Large intestine (tissue), 3 donors: ENCODE data around the gene CEP164. TPM values are rescaled to one million over a fixed set of nuclear protein-coding genes. Genes with fewer than 3 reads are reported as not detected.
A peak's percentile ranks its signal among the peaks of the same experiment; 100 is the strongest.

Experiments used
- DNase-seq, 2 donors: peaks; one replicate each; pipeline versions ENCODE4 v3.0.0 to v3.0.0-alpha.2; 2013
- H3K27ac ChIP-seq: one replicate; pipeline ENCODE4 v1.5.1; 2013; ENCODE audit warnings: low read length
- H3K27me3 ChIP-seq: 2 replicates; pipeline ENCODE4 v1.6.1; 2013; ENCODE audit warnings: low read length; ENCODE audit not compliant: control insufficient read depth, insufficient read depth
- H3K36me3 ChIP-seq: 2 replicates; pipeline ENCODE4 v1.6.1; 2013; ENCODE audit warnings: low read length; ENCODE audit not compliant: control insufficient read depth, insufficient read depth
- H3K4me1 ChIP-seq: one replicate; pipeline ENCODE4 v1.6.1; 2013; ENCODE audit warnings: low read length; ENCODE audit not compliant: control insufficient read depth, insufficient read depth
- H3K4me3 ChIP-seq: one replicate; pipeline ENCODE4 v1.5.1; 2013; ENCODE audit warnings: low read length
- H3K9me3 ChIP-seq: one replicate; pipeline ENCODE4 v1.6.1; 2013; ENCODE audit warnings: mild to moderate bottlenecking, low read depth, low read length, moderate library complexity; ENCODE audit not compliant: control insufficient read depth
- WGBS: methylation state at CpG from one replicate; pipeline ENCODE4 v1.1.5; 2013; ENCODE audit warnings: low lambda C conversion rate; ENCODE audit not compliant: insufficient coverage; 5-methylcytosine and 5-hydroxymethylcytosine counted together
- polyA plus RNA-seq: library from polyadenylated mRNA; unstranded; fragments of 120-200 nt; gene quantifications from one replicate; pipeline ENCODE4 v1.2.1, GENCODE V29; 2013

The CEP164 gene
- polyA plus RNA-seq, 1 donor, result 31.0 TPM

GRCh38 chr11:117437791-117438130 lies 110.1 kb downstream of the CEP164 start:
- no peak for DNase-seq
- H3K4me3 ChIP-seq, result no peak overlapping the region
- no CpG with 5 or more reads among the region's 14 CpGs for WGBS

DNA sequence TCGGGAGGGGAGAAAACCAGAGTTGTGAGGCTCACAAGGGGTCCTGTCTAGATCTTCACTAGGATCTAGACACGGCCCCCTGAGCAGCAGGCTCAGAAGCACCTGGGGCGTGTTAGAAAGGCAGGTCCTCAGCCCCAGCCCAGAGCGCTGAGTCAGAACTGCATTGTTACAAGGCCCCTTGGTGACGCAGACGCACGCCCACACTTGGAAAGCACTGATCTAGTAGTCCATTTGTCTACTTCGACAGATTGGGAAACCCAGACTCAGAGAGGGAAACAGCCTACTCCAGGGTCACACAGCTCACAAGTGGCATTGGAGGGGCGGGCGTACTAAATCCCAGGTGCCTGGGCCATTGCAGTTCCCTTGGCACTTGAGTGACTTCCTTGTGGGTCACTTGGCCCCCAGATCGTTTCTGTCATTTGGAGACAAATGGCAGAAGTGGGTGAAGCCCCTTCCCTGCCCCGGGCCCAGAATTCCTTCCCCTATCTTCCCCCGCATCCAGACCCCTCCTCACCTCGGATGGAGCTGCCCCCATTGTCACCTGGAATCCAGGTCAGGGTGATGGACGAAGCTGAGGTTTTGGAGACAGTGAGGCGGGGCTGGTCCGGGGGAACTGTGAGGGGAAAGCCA lies 110.8 kb downstream of the CEP164 start:
- no CpG with 5 or more reads among the region's 17 CpGs for WGBS
- no peaks in the 10 kb centered on the region for H3K27me3 ChIP-seq
- no peaks in the 10 kb centered on the region for H3K9me3 ChIP-seq
- DNase-seq, result no peak
- peaks cover 2% of the 10 kb centered on the region for H3K36me3 ChIP-seq
- no peaks in the 10 kb centered on the region for H3K4me1 ChIP-seq
- H3K27ac ChIP-seq, result no peak overlapping the region
- H3K4me3 ChIP-seq, result no peak overlapping the region

More at GRCh38 chr11:117437791-117438130, 110.1 kb downstream of the CEP164 start:
- Histone ChIP-seq H3K4me1 (no peaks in the 10 kb centered on the region), H3K9me3 (no peaks in the 10 kb centered on the region), H3K27me3 (no peaks in the 10 kb centered on the region), H3K27ac (no peak overlapping the region), H3K36me3 (peaks cover 2% of the 10 kb centered on the region)

- Histone ChIP-seq H3K4me3 (no peak overlapping the region), H3K4me1 (no peaks in the 10 kb centered on the region), H3K9me3 (no peaks in the 10 kb centered on the region), H3K27ac (no peak overlapping the region), H3K36me3 (peaks cover 2% of the 10 kb centered on the region), H3K27me3 (no peaks in the 10 kb centered on the region)
- WGBS, result no CpG with 5 or more reads among the region's 13 CpGs
- no peak for DNase-seq
These were observed 111.6 kb downstream of the CEP164 start for GRCh38 chr11:117439256-117439655.

- WGBS, result no CpG with 5 or more reads among the region's 8 CpGs
- H3K4me3 ChIP-seq, result no peak overlapping the region
- H3K36me3 ChIP-seq, result peaks cover 2% of the 10 kb centered on the region
- H3K9me3 ChIP-seq, result no peaks in the 10 kb centered on the region
- H3K4me1 ChIP-seq, result no peaks in the 10 kb centered on the region
- no peaks in the 10 kb centered on the region for H3K27me3 ChIP-seq
- H3K27ac ChIP-seq, result no peak overlapping the region
- DNase-seq, result no peak
These were observed 112.6 kb downstream of the CEP164 start for GRCh38 chr11:117440258-117440657.

- no peak overlapping the region for H3K27ac ChIP-seq
- H3K9me3 ChIP-seq, result no peaks in the 10 kb centered on the region
- H3K27me3 ChIP-seq, result no peaks in the 10 kb centered on the region
- H3K4me3 ChIP-seq, result no peak overlapping the region
- WGBS, result no CpG with 5 or more reads among the region's 14 CpGs
- no peaks in the 10 kb centered on the region for H3K4me1 ChIP-seq
- no peak for DNase-seq
- no peaks in the 10 kb centered on the region for H3K36me3 ChIP-seq
These were observed 113.7 kb downstream of the CEP164 start for GRCh38 chr11:117441146-117441975.

GRCh38 chr11:117442049-117442868 lies 114.6 kb downstream of the CEP164 start:
- Histone ChIP-seq H3K4me1 (no peaks in the 10 kb centered on the region), H3K4me3 (no peak overlapping the region), H3K27ac (no peak overlapping the region), H3K9me3 (no peaks in the 10 kb centered on the region), H3K36me3 (no peaks in the 10 kb centered on the region), H3K27me3 (no peaks in the 10 kb centered on the region)
- no peak for DNase-seq
- WGBS, result no CpG with 5 or more reads among the region's 16 CpGs

DNA sequence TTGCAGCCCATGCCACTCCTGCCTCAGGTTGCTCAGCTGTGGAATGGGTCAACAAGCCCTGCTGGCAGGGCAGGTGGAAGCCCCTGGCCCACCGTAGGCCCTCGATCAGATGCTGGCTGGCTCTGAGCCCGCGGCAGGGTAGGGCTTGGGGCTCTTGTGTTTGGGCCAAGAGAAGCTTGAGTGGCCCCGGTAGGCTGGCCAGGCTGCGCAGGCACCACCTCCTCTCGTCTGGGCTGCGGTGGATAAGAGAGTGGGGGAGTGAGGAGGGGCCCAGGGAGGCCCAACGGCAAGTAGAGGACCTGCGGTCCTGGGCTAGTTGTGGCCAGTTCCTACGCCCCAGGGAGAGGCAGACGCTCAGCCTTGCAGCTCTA lies 115.2 kb downstream of the CEP164 start:
- WGBS, result no CpG with 5 or more reads among the region's 12 CpGs
- Histone ChIP-seq H3K27ac (no peak overlapping the region), H3K36me3 (no peaks in the 10 kb centered on the region), H3K27me3 (no peaks in the 10 kb centered on the region), H3K9me3 (no peaks in the 10 kb centered on the region), H3K4me1 (no peaks in the 10 kb centered on the region), H3K4me3 (no peak overlapping the region)
- no peak for DNase-seq

DNA sequence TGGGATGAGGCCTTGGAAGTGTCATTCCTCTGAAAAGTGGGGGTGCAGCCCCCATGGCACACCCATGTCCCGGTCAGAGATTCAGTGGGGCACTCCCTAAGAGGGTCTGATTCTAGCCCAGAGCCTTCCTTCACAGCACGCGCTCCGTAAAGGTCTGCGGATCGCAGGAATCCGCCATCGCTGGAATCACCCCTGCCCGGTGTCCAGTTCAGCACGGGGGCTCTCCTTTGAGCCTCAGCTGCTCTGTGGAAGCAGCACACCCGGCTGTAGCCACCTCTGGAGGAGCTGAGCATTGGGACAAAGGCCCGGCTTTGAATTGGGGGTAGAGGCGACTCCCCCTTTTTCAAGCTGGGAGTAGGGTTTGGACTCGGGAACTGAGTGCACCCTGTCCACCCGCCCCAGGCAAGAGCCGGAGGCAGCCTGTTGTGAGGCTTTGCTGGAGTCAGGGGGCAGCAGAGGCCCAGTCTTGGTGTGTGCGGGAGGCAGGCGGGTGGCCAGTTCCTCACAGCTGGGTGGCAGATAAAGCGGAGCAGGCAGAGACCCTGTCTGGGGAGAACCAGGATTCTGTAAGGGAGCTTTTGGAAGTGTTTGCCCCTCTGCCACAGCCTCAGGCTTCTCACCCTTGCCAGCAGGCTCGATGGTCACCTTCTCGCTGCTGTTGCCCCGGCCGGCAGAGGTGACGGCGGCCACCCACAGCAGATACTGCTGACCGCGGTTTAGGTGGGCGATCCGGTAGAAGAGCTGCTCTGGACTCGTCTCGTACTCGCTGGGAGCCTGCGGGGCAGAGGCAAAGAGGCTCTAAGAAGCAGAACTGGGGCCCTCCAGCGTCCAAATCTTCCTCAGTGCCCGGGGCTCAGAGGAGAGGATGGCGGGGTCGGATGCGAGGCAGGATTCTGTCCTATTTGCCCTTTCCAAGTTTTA lies 115.9 kb downstream of the CEP164 start:
- Histone ChIP-seq H3K9me3 (no peaks in the 10 kb centered on the region), H3K4me3 (no peak overlapping the region), H3K4me1 (no peaks in the 10 kb centered on the region), H3K27me3 (no peaks in the 10 kb centered on the region), H3K36me3 (no peaks in the 10 kb centered on the region), H3K27ac (no peak overlapping the region)
- no CpG with 5 or more reads among the region's 38 CpGs for WGBS
- peak; percentile 56 to 64 for DNase-seq

GRCh38 chr11:117444256-117444655 lies 116.6 kb downstream of the CEP164 start:
- DNase-seq, result no peak
- WGBS, result no CpG with 5 or more reads among the region's 8 CpGs

More at GRCh38 chr11:117444256-117444655, 116.6 kb downstream of the CEP164 start:
- Histone ChIP-seq H3K4me3 (no peak overlapping the region), H3K27ac (no peak overlapping the region), H3K4me1 (no peaks in the 10 kb centered on the region), H3K27me3 (no peaks in the 10 kb centered on the region), H3K36me3 (no peaks in the 10 kb centered on the region), H3K9me3 (no peaks in the 10 kb centered on the region)
